CD4-positive, alpha-beta T cell treated with Interleukin-12 subunit alpha and Interleukin-12 subunit beta, for 1 hour (primary cell): Measurements from ENCODE around the gene BTNL9.
"Not testable (repeated sequence)": the region's sequence is repeated elsewhere in the genome, so short reads cannot be mapped to it uniquely, and the experiment has no call there.

Experiments
- DNase-seq: peaks from one replicate; pipeline ENCODE4 v3.0.0-alpha.2; 2020

Gene BTNL9

DNA sequence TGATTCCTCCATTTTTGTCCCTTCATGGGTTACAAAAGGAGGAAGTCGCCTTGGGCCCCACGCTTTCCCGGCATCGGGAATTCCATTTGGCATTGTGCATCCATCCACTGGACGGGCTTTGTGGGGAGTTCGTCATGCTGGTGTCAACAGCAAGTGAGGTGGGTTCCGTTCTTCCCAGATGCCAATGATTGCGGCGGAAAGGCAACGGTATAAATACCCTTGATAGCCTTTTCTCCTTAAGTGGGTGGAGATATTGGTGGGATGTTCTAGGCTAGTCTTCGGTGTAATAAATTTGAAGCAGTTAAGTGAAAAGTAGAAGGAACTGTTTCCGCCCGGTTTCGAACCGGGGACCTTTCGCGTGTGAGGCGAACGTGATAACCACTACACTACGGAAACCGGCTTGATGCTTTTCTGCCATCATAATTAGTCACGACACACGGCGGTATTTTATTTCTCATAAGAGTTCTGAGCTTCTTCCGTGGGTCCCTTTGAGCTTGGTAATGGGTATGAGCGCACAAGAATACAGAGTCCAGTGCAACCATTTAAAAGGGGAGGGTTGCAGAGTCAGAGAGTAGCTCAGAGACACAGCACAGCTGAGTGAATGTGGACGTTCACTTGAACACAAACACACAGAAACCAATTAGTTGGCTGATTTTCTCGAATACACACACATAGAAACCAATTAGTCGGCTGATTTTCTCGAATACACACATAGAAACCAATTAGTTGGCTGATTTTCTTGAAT is 62.0 kb downstream of the BTNL9 start:
- DNase-seq, result not testable (repeated sequence)

GRCh38 chr5:181104259-181104568 is 64.1 kb downstream of the BTNL9 start:
- DNase-seq, result not testable (repeated sequence)

DNA sequence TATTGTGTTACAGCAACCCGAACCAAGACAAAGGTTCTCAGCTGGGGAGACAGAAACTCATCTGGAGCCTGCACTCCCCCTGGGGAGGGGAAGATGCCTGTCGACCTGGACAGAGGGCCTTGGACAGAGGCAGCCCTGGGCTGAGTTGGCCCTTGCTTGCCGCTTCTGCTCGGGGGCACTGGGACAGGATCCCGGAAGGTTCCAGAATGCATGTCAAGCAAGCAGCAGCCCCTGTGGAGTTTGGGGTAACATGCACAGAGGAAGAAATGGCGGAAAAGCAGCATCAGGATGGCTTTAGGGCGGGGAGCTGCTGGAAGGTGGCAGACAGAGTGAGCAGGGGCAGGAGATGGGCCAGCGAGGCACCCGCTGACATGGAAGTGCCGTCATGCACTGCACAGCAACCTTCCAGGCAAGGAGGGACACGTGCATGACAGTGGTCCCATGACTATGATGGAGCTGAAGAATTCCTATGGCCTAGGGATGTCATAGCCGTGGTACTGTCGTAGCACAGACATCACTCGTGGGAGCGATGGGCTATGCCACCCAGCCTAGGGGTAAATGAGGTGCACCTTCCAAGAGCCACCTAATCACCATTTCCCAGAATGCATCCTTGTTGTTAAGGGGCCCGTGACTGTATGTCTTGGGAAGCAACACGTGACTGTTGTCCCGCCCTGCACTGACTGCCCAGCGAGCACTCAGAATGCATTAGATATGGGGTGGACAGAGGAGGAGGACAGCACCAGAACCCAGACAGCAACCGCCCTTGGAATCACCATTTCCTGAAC is 64.7 kb downstream of the BTNL9 start:
- DNase-seq, result not testable (repeated sequence)

GRCh38 chr5:181105391-181106025 is 65.4 kb downstream of the BTNL9 start:
- no peak for DNase-seq

GRCh38 chr5:181107699-181108098 is 67.6 kb downstream of the BTNL9 start:
- DNase-seq, result no peak

GRCh38 chr5:181108578-181109165 is 68.6 kb downstream of the BTNL9 start:
- no peak for DNase-seq

DNA sequence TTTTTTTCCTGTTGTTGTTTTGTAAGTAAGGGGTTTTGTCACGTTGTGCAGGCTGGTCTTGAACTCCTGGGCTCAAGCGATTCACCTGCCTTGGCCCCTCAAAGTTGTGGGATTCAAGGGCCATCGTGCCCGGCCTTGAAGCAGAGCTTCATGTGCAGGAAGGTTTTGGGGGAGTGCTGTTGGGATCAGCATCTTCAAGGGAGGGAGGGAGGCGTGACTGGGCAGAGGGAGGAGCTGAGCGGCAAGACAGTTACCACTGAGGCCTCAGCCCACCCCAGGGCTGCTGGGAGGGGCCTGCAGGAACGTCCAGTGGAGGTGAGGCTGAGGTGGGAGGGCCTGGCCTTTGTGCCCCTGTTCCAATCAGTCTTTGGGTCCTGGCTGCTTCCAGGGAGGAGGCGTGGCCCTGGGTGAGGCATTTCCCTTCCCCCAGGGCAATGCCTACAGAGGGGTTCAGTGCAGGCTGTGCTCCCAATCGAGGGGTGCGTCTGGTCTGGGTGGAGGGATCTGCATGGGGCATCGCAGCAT is 69.5 kb downstream of the BTNL9 start:
- DNase-seq, result no peak

DNA sequence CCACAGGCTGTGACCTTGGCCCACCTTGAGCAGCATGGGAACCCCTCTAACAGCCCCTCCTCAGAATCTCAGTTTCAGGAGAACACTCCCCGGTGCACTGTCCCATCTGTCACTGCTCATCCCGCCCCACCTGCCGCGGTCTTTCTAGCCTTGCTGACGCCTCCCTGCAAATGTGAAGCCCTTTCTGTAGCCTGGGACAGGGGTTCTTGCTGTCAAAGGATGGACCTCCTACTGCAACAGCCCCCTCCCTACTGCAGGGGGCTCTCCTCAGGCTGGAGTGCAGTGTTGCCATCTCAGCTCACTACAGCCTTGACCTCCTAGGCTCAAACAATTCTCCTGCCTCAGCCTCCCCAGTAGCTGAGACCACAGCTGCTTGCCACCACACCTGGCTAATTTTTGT is 70.9 kb downstream of the BTNL9 start:
- no peak for DNase-seq
